Measurements from ENCODE around the gene AUTS2.

- TF ChIP-seq POLR2A (IDR thresholded peaks at IDR 0.05; ENCODE audit: low read depth, low read length) (no peak), POLR2AphosphoS5 (IDR thresholded peaks at IDR 0.05; ENCODE audit: low read depth, low read length) (no peak), TAF1 (IDR thresholded peaks at IDR 0.05; ENCODE audit: low read depth, low read length) (no peak), SPI1 (IDR thresholded peaks at IDR 0.05; ENCODE audit: low read depth, low read length) (no peak), PAX5 (IDR thresholded peaks at IDR 0.05; ENCODE audit: insufficient read depth, low read length, severe bottlenecking) (no peak), POU2F2 (IDR thresholded peaks at IDR 0.05; ENCODE audit: low read depth, low read length) (no peak)
These were observed 1132.3 kb downstream of the AUTS2 start for GRCh38 chr7:70730451-70731110.

Measured in GM12891 (cell line).